Pancreas (tissue), 10 donors: ENCODE measurements around the gene MSH2. TPM values are rescaled to one million over a fixed set of nuclear protein-coding genes. Genes with fewer than 3 reads are reported as not detected.

Source experiments
- ATAC-seq, 4 donors: fragments of 200-7000 bp; cut with Tn5 transposase; one replicate each; pipeline versions ENCODE4 v1.8.0 to v1.9.1; 2020; ENCODE audit warnings: mild to moderate bottlenecking in 4 of 4, moderate library complexity in 4 of 4
- DNase-seq, 6 donors: peaks; one replicate each; pipeline ENCODE4 v3.0.0-alpha.2; 2020
- FAIRE-seq: peaks from 2 replicates; lab custom pipeline; 2012; peaks lifted over from hg19 to GRCh38; lab: Jason Lieb, UNC
- H3K27ac ChIP-seq, 4 donors: fragments of 200-600 bp; sonication (generic); 1 replicate in 3 of 4; 2 replicates in 1 of 4; pipeline versions ENCODE4 v1.5.0 to v1.8.0; 2020
- H3K27me3 ChIP-seq, 4 donors: fragments of 200-600 bp; one replicate each; pipeline ENCODE4 v1.8.0; 2021
- H3K36me3 ChIP-seq, 3 donors: fragments of 200-600 bp; sonication (generic) in 1 of 3; one replicate each; pipeline versions ENCODE4 v1.5.0 to v1.8.0; 2020 to 2021
- H3K4me1 ChIP-seq, 3 donors: fragments of 200-600 bp; one replicate each; pipeline ENCODE4 v1.8.0; 2021
- H3K4me3 ChIP-seq, 4 donors: fragments of 200-600 bp; sonication (generic) in 2 of 4; one replicate each; pipeline versions ENCODE4 v1.5.0 to v1.8.0; 2020 to 2021
- H3K9me3 ChIP-seq, 4 donors: fragments of 200-600 bp; one replicate each; pipeline ENCODE4 v1.8.0; 2021
- CTCF ChIP-seq, 4 donors: fragments of 200-600 bp; sonication (generic) in 3 of 4; IDR thresholded peaks; one replicate each; pipeline versions ENCODE4 v1.5.0 to v1.8.0; 2021; ENCODE audit warnings: antibody characterized with exemption in 4 of 4
- WGBS, 2 donors: extraction: QIAGEN DNeasy Blood & Tissue Kit; methylation state at CpG; one replicate each; pipeline ENCODE4 v1.1.7; 2013; 5-methylcytosine and 5-hydroxymethylcytosine counted together
- intact Hi-C, 3 donors: fragments of 100-400 bp; cut with DNase I; formaldehyde crosslinking; loops; one replicate each; pipeline versions ENCODE4 v1.11.1 to v1.14.2; 2022
- polyA plus RNA-seq, 2 donors: library from polyadenylated mRNA; stranded (reverse); fragments of 200-250 nt; gene quantifications; one replicate each; pipeline ENCODE4 v1.2.3, GENCODE V29; 2013
- total RNA-seq, 6 donors: library from RNA; stranded (reverse); fragmentation: NEBNext Ultra II Directional in 4 of 6; extraction: Animal tissue kit (Norgen Biotek cat#: 25700) in 4 of 6; gene quantifications; one replicate each; pipeline versions ENCODE4 v1.2.1 to v1.2.4, GENCODE V29; 2021 to 2023
- donor health status: healthy with polysubstance abuse.
- donor health status: DM: no; HTN: no; CAD: no; lungs with moderate emphysema.
- donor health status: DM: no; HTN: no; CAD: no.
- donor health status: control.
- donor health status: control.
- donor health status: Bipolar disorder and iron deficiency.
- donor health status: DM: yes; HTN: yes; CAD: no.
- donor health status: DM: no; HTN: no; CAD: no.
- donor health status: DM: no; HTN: no; CAD: no.
- donor health status: DM: yes; HTN: yes; CAD: no.

The MSH2 gene
- total and polyA plus RNA-seq, 8 donors: 3.3 to 10.3 (median 7.3) TPM

GRCh38 chr2:47389692-47390091, 13.3 kb upstream of the MSH2 start:
- H3K36me3 ChIP-seq: peaks cover 0 to 9% (median 0%) of the 10 kb centered on the region in 3 donors
- no peak for DNase-seq
- H3K4me1 ChIP-seq: no peaks in the 10 kb centered on the region
- WGBS, 2 donors: 76 to 90% methylated on average over 1 of the region's 1 CpG
- H3K9me3 ChIP-seq: no peaks in the 10 kb centered on the region
- no peak overlapping the region for H3K4me3 ChIP-seq
- intact Hi-C loops: loop anchor here in 2 of 3 donors (5.0 kb wide), 2 partner anchors 52 to 57 kb away; no protein-coding TSS in a partner anchor
- no peak for FAIRE-seq
- no peak for ATAC-seq
- no peak for TF ChIP-seq CTCF (IDR thresholded peaks at IDR 0.05)
- H3K27me3 ChIP-seq: no peaks in the 10 kb centered on the region
- H3K27ac ChIP-seq: no peak overlapping the region

- Histone ChIP-seq H3K36me3 (no peaks in the 10 kb centered on the region), H3K27ac (peak overlapping the region in 2 of 4 donors; percentile 62 to 72), H3K27me3 (no peaks in the 10 kb centered on the region), H3K4me1 (peaks cover 0 to 11% (median 0%) of the 10 kb centered on the region in 3 donors), H3K4me3 (peak overlapping the region; percentile 72 to 97 (median 84)), H3K9me3 (no peaks in the 10 kb centered on the region)
- no peak for ATAC-seq
- no peak for DNase-seq
- no peak for FAIRE-seq
- intact Hi-C loops: no loop called here
- WGBS, 2 donors: 57 to 61% methylated on average over 36 of the region's 36 CpGs
- no peak for TF ChIP-seq CTCF (IDR thresholded peaks at IDR 0.05)
Observed at GRCh38 chr2:47401789-47402554, 984 bp upstream of the MSH2 start.

GRCh38 chr2:47402555-47402804, 476 bp upstream of the MSH2 start:
- Histone ChIP-seq H3K27ac (peak overlapping the region in 3 of 4 donors; percentile 62 to 72 (median 63)), H3K4me1 (peaks cover 0 to 11% (median 0%) of the 10 kb centered on the region in 3 donors), H3K36me3 (no peaks in the 10 kb centered on the region), H3K4me3 (peak overlapping the region; percentile 72 to 97 (median 84)), H3K27me3 (no peaks in the 10 kb centered on the region), H3K9me3 (no peaks in the 10 kb centered on the region)
- no peak for DNase-seq
- intact Hi-C loops: no loop called here
- 1 to 2% methylated on average over 8 of the region's 8 CpGs for WGBS, 2 donors
- no peak for TF ChIP-seq CTCF (IDR thresholded peaks at IDR 0.05)
- no peak for FAIRE-seq
- ATAC-seq: peak; percentile 7 to 26 (median 18)

- FAIRE-seq (no peak), ATAC-seq (peak in 3 of 4 donors; percentile 5 to 15 (median 8)), DNase-seq (no peak)
- intact Hi-C loops: no loop called here
- Histone ChIP-seq H3K4me1 (peaks cover 0 to 11% (median 0%) of the 10 kb centered on the region in 3 donors), H3K36me3 (no peaks in the 10 kb centered on the region), H3K27me3 (no peaks in the 10 kb centered on the region), H3K4me3 (peak overlapping the region; percentile 72 to 97 (median 84)), H3K9me3 (no peaks in the 10 kb centered on the region), H3K27ac (peak overlapping the region in 2 of 4 donors; percentile 63 to 72)
- WGBS, 2 donors: 4 to 5% methylated on average over 23 to 24 of the region's 24 CpGs
- TF ChIP-seq CTCF (IDR thresholded peaks at IDR 0.05): no peak
Observed at GRCh38 chr2:47403609-47404193, 745 bp downstream of the MSH2 start.

GRCh38 chr2:47404356-47404755, 1.4 kb downstream of the MSH2 start:
- ATAC-seq (no peak), FAIRE-seq (no peak)

More at GRCh38 chr2:47404356-47404755, 1.4 kb downstream of the MSH2 start:
- H3K27ac ChIP-seq: no peak overlapping the region
- intact Hi-C loops: no loop called here
- H3K9me3 ChIP-seq: no peaks in the 10 kb centered on the region
- WGBS, 2 donors: 87 to 89% methylated on average over 10 of the region's 10 CpGs
- peaks cover 0 to 11% (median 0%) of the 10 kb centered on the region in 3 donors for H3K4me1 ChIP-seq
- H3K36me3 ChIP-seq: no peaks in the 10 kb centered on the region
- peak overlapping the region in 1 of 4 donors; percentile 97 for H3K4me3 ChIP-seq
- H3K27me3 ChIP-seq: no peaks in the 10 kb centered on the region
- DNase-seq: no peak
- no peak for TF ChIP-seq CTCF (IDR thresholded peaks at IDR 0.05)
